ENCODE results near the gene CUTA. TPM values are rescaled to one million over a fixed set of nuclear protein-coding genes. Genes with fewer than 3 reads are reported as not detected.

CUTA gene
- total RNA-seq, 1 experiment from 2014 or later, result 257 TPM

DNA sequence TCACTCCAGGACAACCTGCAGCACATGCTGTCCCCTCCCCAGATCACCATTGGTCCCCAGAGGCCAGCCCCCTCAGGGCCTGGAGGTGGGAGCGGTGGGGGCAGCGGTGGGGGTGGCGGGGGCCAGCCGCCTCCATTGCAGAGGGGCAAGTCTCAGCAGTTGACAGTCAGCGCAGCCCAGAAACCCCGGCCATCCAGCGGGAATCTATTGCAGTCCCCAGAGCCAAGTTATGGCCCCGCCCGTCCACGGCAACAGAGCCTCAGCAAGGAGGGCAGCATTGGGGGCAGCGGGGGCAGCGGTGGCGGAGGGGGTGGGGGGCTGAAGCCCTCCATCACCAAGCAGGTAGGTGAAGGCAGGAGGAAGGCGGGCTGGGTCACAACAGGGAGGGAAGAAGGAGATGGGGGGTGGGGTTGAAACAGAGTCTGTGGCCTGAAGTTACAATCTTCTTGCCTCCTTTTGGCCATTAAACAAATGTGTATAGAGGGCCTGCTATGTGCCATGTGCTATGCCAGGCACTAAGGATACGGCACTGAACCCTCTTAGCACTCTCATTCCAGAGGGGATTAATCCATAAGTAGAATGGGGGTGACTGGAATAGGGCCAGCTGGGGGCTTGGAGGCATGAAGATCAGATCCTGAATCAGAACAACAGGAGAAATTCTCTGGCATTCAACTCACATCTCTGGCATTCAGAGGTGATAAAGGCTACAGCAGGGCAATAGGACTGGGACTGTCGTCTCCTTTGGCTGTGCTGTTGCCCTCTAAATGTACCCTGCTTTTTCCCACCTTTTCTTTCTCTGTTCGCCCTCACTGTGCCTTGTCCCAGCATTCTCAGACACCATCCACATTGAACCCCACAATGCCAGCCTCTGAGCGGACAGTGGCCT is 26.0 kb upstream of the CUTA start:
- Mint-ChIP-seq H3K36me3 (ENCODE audit: insufficient read depth in 1 of 3, low read depth in 3 of 3) (peaks cover 73 to 95% (median 91%) of the 10 kb centered on the region in 3 experiments), H3K27ac (peak overlapping the region in 1 of 3 experiments; percentile 62; a peak in 1 of 7 replicates), H3K9me3 (no peaks in the 10 kb centered on the region), H3K27me3 (ENCODE audit: low read depth) (no peaks in the 10 kb centered on the region; the same call in 1 of the 2 replicates), H3K4me1 (peaks cover 0 to 3% of the 10 kb centered on the region in 2 experiments; a peak in 1 of 4 replicates), H3K4me3 (no peak overlapping the region; a peak in 1 of 5 replicates)
- Histone ChIP-seq H2BK5ac (ENCODE audit: insufficient read length, low read length) (no peak overlapping the region), H3K79me2 (ENCODE audit: insufficient read depth, low read length) (no peaks in the 10 kb centered on the region), H2BK12ac (ENCODE audit: insufficient read length, low read depth, low read length) (no peak overlapping the region), H3K27ac (ENCODE audit: insufficient read length, low read depth, low read length) (no peak overlapping the region), H4K91ac (ENCODE audit: insufficient read length, low read depth, low read length) (no peak overlapping the region), H2AFZ (ENCODE audit: low read length) (no peak overlapping the region), H2AK5ac (ENCODE audit: insufficient read length, low read length) (no peak overlapping the region), H2BK15ac (ENCODE audit: low read depth, low read length) (no peak overlapping the region), H4K8ac (replicated peaks; ENCODE audit: insufficient read length, low read depth, low read length) (no peak overlapping the region), H3K27me3 (ENCODE audit: insufficient read depth, low read length) (no peaks in the 10 kb centered on the region), H3K23me2 (ENCODE audit: insufficient read length, low read depth, low read length, poor library complexity, severe bottlenecking) (no peaks in the 10 kb centered on the region), H3K79me1 (ENCODE audit: insufficient read depth, low read depth, low read length, poor library complexity, severe bottlenecking) (no peaks in the 10 kb centered on the region), H3K23ac (ENCODE audit: insufficient read length, low read depth, low read length) (no peak overlapping the region), H2BK120ac (ENCODE audit: low read depth, low read length, poor library complexity, severe bottlenecking) (no peak overlapping the region), H3K14ac (ENCODE audit: insufficient read depth, low read length) (no peak overlapping the region), H3K4ac (ENCODE audit: low read depth, low read length) (no peak overlapping the region), H3K56ac (ENCODE audit: insufficient read length, low read depth, low read length) (no peak overlapping the region), H3K18ac (ENCODE audit: insufficient read length, low read depth, low read length) (no peak overlapping the region), H3T11ph (ENCODE audit: low read length) (no peak overlapping the region), H3K9me3 (ENCODE audit: control insufficient read depth, low read depth, low read length) (no peaks in the 10 kb centered on the region), H3K9ac (ENCODE audit: extremely low read depth, insufficient read length, low read length) (no peak overlapping the region), H4K5ac (ENCODE audit: insufficient read length, low read depth, low read length) (no peak overlapping the region), H3K4me2 (ENCODE audit: insufficient read depth, insufficient read length, low read length) (no peak overlapping the region), H4K20me1 (ENCODE audit: control insufficient read depth, insufficient read depth, insufficient read length) (no peaks in the 10 kb centered on the region), H2BK20ac (ENCODE audit: low read depth, low read length, poor library complexity, severe bottlenecking) (no peak overlapping the region), H3K4me1 (ENCODE audit: insufficient read depth, low read length) (no peaks in the 10 kb centered on the region)
- no peak for DNase-seq
- WGBS (ENCODE audit: extremely low coverage, insufficient read length, low lambda C conversion rate), result no CpG with 5 or more reads among the region's 18 CpGs
- TF ChIP-seq, protein P1, sequence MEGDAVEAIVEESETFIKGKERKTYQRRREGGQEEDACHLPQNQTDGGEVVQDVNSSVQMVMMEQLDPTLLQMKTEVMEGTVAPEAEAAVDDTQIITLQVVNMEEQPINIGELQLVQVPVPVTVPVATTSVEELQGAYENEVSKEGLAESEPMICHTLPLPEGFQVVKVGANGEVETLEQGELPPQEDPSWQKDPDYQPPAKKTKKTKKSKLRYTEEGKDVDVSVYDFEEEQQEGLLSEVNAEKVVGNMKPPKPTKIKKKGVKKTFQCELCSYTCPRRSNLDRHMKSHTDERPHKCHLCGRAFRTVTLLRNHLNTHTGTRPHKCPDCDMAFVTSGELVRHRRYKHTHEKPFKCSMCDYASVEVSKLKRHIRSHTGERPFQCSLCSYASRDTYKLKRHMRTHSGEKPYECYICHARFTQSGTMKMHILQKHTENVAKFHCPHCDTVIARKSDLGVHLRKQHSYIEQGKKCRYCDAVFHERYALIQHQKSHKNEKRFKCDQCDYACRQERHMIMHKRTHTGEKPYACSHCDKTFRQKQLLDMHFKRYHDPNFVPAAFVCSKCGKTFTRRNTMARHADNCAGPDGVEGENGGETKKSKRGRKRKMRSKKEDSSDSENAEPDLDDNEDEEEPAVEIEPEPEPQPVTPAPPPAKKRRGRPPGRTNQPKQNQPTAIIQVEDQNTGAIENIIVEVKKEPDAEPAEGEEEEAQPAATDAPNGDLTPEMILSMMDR (conservative IDR thresholded peaks at IDR 0.05), result no peak

Data from H9 (cell line).